Measurements from ENCODE around the gene SIPA1L2.

Gene SIPA1L2

DNA sequence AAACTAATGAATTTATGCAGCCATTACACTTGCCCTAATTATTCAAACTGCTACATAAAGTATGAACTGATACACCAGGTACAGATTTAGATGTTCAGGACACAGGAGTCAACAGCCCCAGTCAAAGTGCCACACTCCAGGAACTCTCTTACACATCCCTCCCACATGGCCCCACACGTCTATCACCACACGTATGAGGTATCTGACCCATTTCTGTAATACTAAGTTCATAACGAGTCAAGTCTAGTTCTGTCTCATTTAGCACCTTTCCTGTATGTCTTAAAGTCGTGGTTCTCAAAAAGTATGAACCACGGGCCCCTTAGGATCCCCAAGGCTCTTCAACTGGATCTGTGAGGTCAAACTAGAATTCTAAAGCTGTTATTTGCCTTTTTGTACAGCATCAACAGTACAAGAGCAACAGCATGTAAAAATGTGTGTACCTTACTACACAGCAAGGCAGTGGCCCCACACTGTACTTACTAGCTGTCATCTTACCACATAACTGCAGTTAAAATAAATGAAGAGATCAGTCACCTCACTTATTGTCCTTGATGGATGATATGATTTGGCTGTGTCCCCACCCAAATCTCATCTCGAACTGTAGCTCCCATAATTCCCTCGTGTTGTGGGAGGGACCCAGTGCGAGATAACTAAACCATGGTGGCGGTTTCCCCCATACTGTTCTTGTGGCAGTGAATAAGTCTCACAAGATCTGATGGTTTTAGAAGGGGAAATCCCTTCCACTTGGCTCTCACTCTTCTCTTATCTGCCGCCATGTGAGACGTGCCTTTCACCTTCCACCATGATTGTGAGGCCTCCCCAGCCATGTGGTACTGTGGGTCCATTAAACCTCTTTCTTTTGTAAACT lies 42.6 kb downstream of the SIPA1L2 start:
- DNase-seq = no peak

- no peak for DNase-seq
Measured at GRCh38 chr1:232586679-232587078, 43.3 kb downstream of the SIPA1L2 start.

DNA sequence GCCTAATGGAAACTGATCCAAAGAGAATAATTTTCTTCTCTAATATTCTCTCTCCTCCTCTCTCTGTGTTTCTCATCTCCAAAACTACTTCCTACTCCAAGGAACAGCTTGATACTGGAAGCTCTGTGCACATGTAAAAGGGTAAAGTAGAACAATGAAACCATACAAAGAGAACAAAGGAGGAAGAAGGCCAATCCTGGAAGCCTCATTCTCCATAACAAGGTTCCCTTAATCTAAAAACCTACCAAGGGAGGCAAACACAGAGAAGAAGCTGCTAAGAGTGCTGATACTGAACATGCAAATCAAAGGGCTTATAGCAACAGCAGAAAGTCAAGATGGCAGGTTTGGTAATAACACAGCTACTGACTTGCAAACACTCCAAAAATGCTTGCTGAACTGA lies 44.4 kb downstream of the SIPA1L2 start:
- DNase-seq = no peak

GRCh38 chr1:232581932-232582331 lies 48.0 kb downstream of the SIPA1L2 start:
- DNase-seq = no peak

Measured in NCI-H2171 treated with DMSO at 0.1 percent for 48 hours (cell line).